Measurements from ENCODE around the gene KIR2DL1. TPM values are rescaled to one million over a fixed set of nuclear protein-coding genes. Genes with fewer than 3 reads are reported as not detected.
"Not testable (repeated sequence)": the region's sequence is repeated elsewhere in the genome, so short reads cannot be mapped to it uniquely, and the experiment has no call there.

KIR2DL1 gene
- total RNA-seq, 4 donors from 2014 or later: not detected

DNA sequence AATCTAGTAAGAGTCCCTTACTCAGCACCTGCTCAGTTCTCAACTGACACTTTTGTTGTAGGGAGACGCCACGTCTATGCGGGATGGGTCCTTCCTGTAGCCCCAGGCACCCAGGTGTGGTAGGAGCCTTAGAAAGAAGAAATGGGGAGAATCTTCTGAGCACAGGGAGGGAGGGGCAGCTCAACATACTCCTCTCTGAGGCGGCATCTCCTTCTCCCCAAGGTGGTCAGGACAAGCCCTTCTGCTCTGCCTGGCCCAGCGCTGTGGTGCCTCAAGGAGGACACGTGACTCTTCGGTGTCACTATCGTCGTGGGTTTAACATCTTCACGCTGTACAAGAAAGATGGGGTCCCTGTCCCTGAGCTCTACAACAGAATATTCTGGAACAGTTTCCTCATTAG is 35.0 kb downstream of the KIR2DL1 start:
- H3K27ac ChIP-seq: no peak overlapping the region
- H3K9me3 ChIP-seq: no peaks in the 10 kb centered on the region
- H3K4me1 ChIP-seq: no peaks in the 10 kb centered on the region
- H3K4me3 ChIP-seq: no peak overlapping the region
- DNase-seq: no peak
- no peaks in the 10 kb centered on the region for H3K36me3 ChIP-seq
- TF ChIP-seq POLR2A (IDR thresholded peaks at IDR 0.05): no peak
- TF ChIP-seq, protein P1, sequence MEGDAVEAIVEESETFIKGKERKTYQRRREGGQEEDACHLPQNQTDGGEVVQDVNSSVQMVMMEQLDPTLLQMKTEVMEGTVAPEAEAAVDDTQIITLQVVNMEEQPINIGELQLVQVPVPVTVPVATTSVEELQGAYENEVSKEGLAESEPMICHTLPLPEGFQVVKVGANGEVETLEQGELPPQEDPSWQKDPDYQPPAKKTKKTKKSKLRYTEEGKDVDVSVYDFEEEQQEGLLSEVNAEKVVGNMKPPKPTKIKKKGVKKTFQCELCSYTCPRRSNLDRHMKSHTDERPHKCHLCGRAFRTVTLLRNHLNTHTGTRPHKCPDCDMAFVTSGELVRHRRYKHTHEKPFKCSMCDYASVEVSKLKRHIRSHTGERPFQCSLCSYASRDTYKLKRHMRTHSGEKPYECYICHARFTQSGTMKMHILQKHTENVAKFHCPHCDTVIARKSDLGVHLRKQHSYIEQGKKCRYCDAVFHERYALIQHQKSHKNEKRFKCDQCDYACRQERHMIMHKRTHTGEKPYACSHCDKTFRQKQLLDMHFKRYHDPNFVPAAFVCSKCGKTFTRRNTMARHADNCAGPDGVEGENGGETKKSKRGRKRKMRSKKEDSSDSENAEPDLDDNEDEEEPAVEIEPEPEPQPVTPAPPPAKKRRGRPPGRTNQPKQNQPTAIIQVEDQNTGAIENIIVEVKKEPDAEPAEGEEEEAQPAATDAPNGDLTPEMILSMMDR (IDR thresholded peaks at IDR 0.05): no peak
- H3K27me3 ChIP-seq: no peaks in the 10 kb centered on the region

DNA sequence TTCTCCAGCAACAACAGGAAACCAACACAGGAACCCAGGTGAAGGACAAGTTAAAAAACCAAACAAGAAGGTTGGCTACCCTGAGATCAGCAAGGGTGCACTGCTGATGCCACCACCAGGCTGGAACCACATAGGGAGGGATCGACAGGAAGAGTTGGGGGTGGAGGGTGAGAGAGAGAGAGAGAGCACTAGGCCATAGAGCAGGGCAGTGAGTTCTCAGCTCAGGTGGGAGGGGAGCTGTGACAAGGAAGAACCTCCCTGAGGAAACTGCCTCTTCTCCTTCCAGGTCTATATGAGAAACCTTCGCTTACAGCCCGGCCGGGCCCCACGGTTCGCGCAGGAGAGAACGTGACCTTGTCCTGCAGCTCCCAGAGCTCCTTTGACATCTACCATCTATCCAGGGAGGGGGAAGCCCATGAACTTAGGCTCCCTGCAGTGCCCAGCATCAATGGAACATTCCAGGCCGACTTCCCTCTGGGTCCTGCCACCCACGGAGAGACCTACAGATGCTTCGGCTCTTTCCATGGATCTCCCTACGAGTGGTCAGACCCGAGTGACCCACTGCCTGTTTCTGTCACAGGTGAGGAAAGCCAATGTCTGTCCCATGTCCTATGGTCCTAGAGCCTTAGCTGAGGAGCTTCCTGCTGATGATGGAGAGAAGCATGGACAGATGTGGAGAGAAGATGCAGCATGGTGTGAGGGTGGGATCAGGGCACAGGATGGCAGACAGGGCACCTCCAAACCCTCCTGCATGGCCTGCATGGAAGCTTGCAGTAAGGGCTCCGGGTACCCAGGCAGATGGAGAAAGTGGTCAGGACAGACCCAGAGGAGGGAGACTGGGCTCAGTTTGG is 36.3 kb downstream of the KIR2DL1 start:
- H3K4me1 ChIP-seq: no peaks in the 10 kb centered on the region
- no peaks in the 10 kb centered on the region for H3K36me3 ChIP-seq
- no peaks in the 10 kb centered on the region for H3K27me3 ChIP-seq
- no peak for DNase-seq
- H3K27ac ChIP-seq: no peak overlapping the region
- TF ChIP-seq, protein P1 (IDR thresholded peaks at IDR 0.05): no peak
- TF ChIP-seq POLR2A (IDR thresholded peaks at IDR 0.05): no peak
- no peak overlapping the region for H3K4me3 ChIP-seq
- H3K9me3 ChIP-seq: no peaks in the 10 kb centered on the region

DNA sequence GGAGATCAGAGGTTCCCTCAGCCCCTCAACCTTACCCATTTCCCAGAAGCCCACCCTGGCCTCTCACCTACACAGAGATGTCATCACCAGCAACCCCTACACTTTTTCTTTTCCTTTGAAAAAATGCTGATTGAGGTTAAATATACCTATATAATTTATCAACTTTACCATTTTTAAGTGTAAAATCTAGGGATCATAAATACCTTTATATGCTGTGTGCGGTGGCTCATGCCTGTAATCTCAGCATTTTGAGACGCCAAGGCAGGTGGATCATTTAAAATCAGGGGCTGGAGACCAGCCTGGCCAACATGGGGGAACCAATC is 36.9 kb downstream of the KIR2DL1 start:
- Histone ChIP-seq H3K27ac (no peak overlapping the region), H3K4me1 (no peaks in the 10 kb centered on the region), H3K4me3 (no peak overlapping the region), H3K36me3 (no peaks in the 10 kb centered on the region), H3K9me3 (no peaks in the 10 kb centered on the region), H3K27me3 (no peaks in the 10 kb centered on the region)
- DNase-seq: no peak
- TF ChIP-seq POLR2A (IDR thresholded peaks at IDR 0.05): no peak
- TF ChIP-seq, protein P1 (IDR thresholded peaks at IDR 0.05): no peak

DNA sequence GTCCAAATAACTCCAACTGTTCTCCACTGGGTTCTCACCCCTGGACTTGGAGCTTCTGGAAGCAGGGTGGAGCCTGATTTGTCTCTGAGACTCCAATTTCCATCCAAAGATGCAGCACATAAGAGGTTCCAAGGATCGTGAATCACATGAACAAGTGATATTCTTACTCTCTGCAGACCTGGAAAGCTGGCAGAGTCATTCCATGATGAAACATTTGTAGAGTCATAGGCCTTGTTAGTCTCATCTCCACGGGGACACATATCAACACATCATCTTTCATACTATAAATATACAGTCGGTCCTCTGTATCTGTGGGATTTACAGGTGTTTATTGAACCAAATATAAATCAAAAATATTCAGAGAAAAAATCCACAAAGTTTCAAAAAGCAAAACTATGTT is 45.0 kb downstream of the KIR2DL1 start:
- H3K27me3 ChIP-seq, H3K27ac ChIP-seq, H3K4me1 ChIP-seq, H3K36me3 ChIP-seq, H3K4me3 ChIP-seq, DNase-seq, H3K9me3 ChIP-seq: not testable (repeated sequence)

DNA sequence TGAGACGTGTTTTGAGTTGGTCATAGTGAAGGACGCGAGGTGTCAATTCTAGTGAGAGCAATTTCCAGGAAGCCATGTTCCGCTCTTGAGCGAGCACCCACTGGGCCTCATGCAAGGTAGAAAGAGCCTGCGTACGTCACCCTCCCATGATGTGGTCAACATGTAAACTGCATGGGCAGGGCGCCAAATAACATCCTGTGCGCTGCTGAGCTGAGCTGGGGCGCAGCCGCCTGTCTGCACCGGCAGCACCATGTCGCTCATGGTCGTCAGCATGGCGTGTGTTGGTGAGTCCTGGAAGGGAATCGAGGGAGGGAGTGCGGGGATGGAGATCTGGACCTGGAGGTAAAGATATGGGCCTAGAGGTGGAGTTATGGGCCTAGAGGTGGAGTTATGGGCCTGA is 46.7 kb downstream of the KIR2DL1 start, which contains the start of gene KIR3DL1:
KIR3DL1 (plus strand) TSS at position 218 of the 400 bp plus-strand sequence.
- DNase-seq, H3K36me3 ChIP-seq, H3K27me3 ChIP-seq: not testable (repeated sequence)

DNA sequence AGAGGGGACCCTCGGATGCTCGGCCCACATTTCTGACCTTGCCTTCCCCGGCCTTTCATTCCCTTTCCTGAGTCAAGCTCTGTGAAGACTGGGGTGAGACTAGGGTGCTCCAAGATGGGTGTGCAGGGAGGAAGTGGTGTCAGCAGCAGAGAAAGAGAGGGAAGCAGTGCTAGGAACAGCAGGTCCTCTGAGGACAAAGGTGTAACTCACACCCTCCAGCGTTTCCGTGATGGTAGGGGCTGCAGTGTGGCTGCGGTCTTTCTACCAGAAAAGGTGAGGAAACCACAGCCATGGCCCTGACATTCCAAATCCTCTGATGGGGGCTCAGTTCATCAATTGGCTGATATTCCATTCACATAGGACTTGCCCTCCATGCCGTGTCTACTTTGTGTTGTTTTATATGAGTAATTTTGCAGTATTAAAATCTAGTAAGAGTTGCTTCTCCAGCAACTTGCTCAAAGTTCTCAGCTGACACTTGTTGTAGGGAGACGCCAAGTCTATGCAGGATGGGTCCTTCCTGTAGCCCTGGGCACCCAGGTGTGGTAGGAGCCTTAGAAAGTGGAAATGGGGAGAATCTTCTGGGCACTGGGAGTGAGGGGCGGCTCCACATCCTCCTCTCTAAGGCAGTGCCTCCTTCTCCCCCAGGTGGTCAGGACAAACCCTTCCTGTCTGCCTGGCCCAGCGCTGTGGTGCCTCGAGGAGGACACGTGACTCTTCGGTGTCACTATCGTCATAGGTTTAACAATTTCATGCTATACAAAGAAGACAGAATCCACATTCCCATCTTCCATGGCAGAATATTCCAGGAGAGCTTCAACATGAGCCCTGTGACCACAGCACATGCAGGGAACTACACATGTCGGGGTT is 48.3 kb downstream of the KIR2DL1 start:
- no peaks in the 10 kb centered on the region for H3K27me3 ChIP-seq
- no peaks in the 10 kb centered on the region for H3K36me3 ChIP-seq
- no peak overlapping the region for H3K27ac ChIP-seq
- TF ChIP-seq POLR2A (IDR thresholded peaks at IDR 0.05): no peak
- H3K4me1 ChIP-seq: no peaks in the 10 kb centered on the region
- no peak overlapping the region for H3K4me3 ChIP-seq
- H3K9me3 ChIP-seq: no peaks in the 10 kb centered on the region
- no peak for DNase-seq

More for the DNA sequence above, 46.7 kb downstream of the KIR2DL1 start, which contains the start of gene KIR3DL1:
- H3K9me3 ChIP-seq, H3K4me1 ChIP-seq, H3K27ac ChIP-seq, H3K4me3 ChIP-seq: not testable (repeated sequence)

DNA sequence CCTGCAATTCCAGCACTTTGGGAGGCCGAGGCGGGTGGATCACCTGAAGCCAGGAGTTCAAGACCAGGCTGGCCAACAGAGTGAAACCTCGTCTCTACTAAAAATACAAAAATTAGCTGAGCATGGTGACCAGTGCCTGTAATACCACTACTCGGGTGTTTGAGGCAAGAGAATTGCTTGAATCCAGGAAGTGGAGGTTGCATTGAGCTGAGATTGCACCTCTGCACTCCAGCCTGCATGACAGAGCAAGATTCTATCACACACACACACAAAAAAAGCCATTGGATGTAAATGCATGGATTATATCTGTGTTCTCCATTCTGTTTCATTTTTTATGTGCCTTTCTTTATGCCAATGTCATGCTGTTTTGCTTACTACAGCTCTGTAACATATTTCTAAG is 54.8 kb downstream of the KIR2DL1 start:
- DNase-seq, H3K36me3 ChIP-seq, H3K4me1 ChIP-seq, H3K9me3 ChIP-seq, H3K27ac ChIP-seq, H3K4me3 ChIP-seq, H3K27me3 ChIP-seq: not testable (repeated sequence)

DNA sequence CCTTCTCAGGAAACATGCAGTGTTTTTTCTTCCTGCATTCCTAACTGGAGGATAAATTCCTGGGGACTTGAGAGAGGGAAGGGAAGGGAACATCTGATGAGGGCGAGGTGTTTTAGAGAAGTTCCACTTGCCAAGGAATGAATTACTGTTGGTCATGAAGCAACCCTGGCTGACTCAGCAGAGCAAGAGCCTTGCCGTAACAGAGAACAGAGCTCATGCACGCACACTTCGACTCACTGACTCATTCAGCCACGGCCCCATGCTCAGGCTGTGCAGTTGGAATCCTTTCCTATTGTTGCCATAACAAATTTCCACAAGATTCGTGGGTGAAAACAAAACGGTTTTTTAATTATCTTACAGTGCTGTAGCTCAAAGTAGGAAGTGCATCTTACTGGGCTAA is 55.7 kb downstream of the KIR2DL1 start:
- not testable (repeated sequence) for H3K4me1 ChIP-seq, H3K27ac ChIP-seq, H3K27me3 ChIP-seq, H3K9me3 ChIP-seq, H3K4me3 ChIP-seq, H3K36me3 ChIP-seq, DNase-seq

DNA sequence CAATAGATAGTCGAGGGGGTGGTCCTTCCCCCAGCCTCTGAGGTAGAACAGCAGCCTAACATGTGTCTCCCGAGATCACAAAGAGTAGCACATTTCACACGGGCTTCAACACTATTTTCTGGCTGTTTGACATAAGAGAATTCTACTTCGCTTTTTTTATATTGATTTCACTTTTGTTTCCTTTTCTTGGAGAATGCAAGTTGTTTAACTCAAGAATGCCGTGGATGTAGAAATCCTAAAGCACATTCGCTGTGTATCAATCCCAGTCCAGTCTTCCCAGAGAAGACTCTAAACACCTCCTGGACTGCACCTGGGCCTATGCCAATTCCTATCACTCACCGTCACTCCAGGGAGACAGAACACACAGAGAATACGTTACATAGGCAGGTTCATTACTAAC is 58.5 kb downstream of the KIR2DL1 start:
- not testable (repeated sequence) for H3K4me1 ChIP-seq, DNase-seq, H3K4me3 ChIP-seq

DNA sequence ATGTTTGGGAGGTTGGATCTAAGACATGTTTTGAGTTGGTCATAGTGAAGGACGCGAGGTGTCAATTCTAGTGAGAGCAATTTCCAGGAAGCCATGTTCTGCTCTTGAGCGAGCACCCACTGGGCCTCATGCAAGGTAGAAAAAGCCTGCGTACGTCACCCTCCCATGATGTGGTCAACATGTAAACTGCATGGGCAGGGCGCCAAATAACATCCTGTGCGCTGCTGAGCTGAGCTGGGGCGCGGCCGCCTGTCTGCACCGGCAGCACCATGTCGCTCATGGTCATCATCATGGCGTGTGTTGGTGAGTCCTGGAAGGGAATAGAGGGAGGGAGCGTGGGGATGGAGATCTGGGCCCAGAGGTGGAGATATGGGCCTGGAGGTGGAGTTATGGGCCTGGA is 62.9 kb downstream of the KIR2DL1 start, which contains the start of gene KIR2DS4:
KIR2DS4 (plus strand) TSS at position 181 of the 400 bp plus-strand sequence.
- not testable (repeated sequence) for H3K4me1 ChIP-seq, H3K27ac ChIP-seq, H3K4me3 ChIP-seq, H3K27me3 ChIP-seq, H3K9me3 ChIP-seq, H3K36me3 ChIP-seq, DNase-seq

More for the DNA sequence above, 58.5 kb downstream of the KIR2DL1 start:
- not testable (repeated sequence) for H3K9me3 ChIP-seq, H3K36me3 ChIP-seq, H3K27me3 ChIP-seq, H3K27ac ChIP-seq

Measured in Peyer's patch (tissue), 4 donors.